HEK293T (cell line): ENCODE measurements around the gene TBX5.

ENCODE experiments used
- ARNT ChIP-seq: fragments of 450-650 bp; IDR thresholded peaks from 2 replicates; pipeline ENCODE4 v1.6.1; 2017; ENCODE audit warnings: mild to moderate bottlenecking
- BHLHE40 ChIP-seq: fragments of 450-650 bp; IDR thresholded peaks from 2 replicates; pipeline ENCODE4 v1.6.1; 2016; ENCODE audit warnings: mild to moderate bottlenecking, moderate library complexity, borderline replicate concordance
- NFRKB ChIP-seq: fragments of 450-650 bp; IDR thresholded peaks from 2 replicates; pipeline ENCODE4 v1.6.1; 2016; ENCODE audit warnings: mild to moderate bottlenecking, moderate library complexity

GRCh38 chr12:114371733-114372132 is 34.2 kb downstream of the TBX5 start:
- TF ChIP-seq ARNT (no peak), NFRKB (no peak), BHLHE40 (no peak)
